ENCODE measurements around the gene ST3GAL2.

DNA sequence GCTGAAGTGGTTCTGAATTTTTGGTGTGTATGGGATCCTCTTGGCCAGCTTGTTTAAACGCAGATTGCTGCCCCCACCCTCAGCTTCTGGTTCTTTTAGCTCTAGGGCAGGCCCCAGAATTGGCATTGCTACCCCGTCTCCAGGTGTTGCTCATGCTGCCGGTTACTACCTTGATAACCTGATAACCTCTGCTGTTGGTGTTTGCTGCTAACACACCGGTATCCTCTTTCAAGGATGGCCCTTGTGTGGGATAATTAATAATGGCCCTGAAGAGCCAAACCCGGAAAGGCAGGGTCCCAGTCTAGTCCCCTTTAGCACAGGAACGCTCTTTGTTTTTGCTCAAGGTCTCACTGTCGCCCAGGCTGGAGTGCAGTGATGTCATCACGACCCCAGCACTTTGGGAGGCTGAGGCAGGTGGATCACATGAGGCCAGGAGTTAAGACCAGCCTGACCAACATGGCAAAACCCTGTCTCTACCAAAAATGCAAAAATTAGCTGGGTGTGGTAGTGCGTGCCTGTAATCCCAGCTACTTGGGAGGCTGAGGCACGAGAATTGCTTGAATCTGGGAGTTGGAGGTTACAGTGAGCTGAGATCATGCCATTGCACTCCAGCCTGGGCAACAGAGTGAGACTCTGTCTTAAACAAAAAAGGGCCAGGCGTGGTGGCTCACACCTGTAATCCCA, 1.3 kb upstream of the ST3GAL2 start:
- TF ChIP-seq CTCF (IDR thresholded peaks at IDR 0.05; ENCODE audit: insufficient read depth, low read length, poor library complexity, severe bottlenecking): no peak
- no peak for TF ChIP-seq EZH2phosphoT487 (conservative IDR thresholded peaks at IDR 0.05; ENCODE audit: low read length)
